Mucosa of rectum (tissue), 2 donors: ENCODE data around the gene JAKMIP1.

Experiments used
- H3K27ac ChIP-seq, 2 donors: one replicate each; pipeline ENCODE4 v1.7.0; 2013; ENCODE audit warnings: inconsistent platforms in 2 of 2, low read depth in 2 of 2, low read length in 2 of 2
- H3K27me3 ChIP-seq, 2 donors: one replicate each; pipeline ENCODE4 v1.7.0; 2013; ENCODE audit warnings: low read length in 2 of 2; ENCODE audit not compliant: control insufficient read depth in 2 of 2, insufficient read depth in 2 of 2
- H3K36me3 ChIP-seq, 2 donors: one replicate each; pipeline ENCODE4 v1.7.0; 2013; ENCODE audit warnings: low read length in 2 of 2; ENCODE audit not compliant: control insufficient read depth in 2 of 2, insufficient read depth in 2 of 2
- H3K4me1 ChIP-seq, 2 donors: one replicate each; pipeline ENCODE4 v1.7.0; 2013; ENCODE audit warnings: low read length in 2 of 2, mild to moderate bottlenecking in 1 of 2; ENCODE audit not compliant: control insufficient read depth in 2 of 2, insufficient read depth in 2 of 2
- H3K4me3 ChIP-seq, 2 donors: one replicate each; pipeline ENCODE4 v1.7.0; 2013; ENCODE audit warnings: low read length in 2 of 2
- H3K9ac ChIP-seq, 2 donors: one replicate each; pipeline ENCODE4 v1.7.0; 2013; ENCODE audit warnings: low read length in 2 of 2, low read depth in 1 of 2, mild to moderate bottlenecking in 1 of 2
- H3K9me3 ChIP-seq, 2 donors: one replicate each; pipeline ENCODE4 v1.7.0; 2013; ENCODE audit warnings: low read length in 2 of 2; ENCODE audit not compliant: control insufficient read depth in 2 of 2
- donor health status: healthy.
- donor health status: Normal muscosa, but diverticular disease.

Gene JAKMIP1

DNA sequence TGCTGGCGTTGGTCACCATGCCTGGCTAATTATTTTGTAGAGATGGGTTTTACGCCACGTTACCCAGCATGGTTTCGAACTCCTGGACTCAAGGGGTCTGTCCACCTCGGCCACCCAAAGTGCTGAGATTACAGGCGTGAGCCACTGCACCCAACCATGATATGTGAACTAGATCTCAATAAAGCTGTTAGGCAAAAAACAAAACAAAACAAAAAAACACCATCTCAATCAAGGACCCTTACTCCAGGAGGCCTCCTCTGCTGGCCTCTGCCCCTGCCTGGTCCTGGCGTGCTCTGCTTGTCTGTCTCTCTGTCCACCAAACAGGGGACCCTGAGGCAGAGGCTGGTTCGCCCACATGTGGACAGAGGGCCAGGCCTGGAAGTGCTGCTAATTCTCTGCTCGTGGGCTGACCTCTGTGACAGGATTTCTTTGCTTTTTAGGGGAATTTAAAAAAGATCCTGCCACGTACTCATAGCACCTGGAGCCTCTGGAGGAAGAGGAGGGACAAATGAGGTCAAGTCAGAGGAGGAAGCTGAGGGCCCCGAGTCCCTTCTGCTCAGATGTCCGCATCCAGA is 36.6 kb upstream of the JAKMIP1 start:
- Histone ChIP-seq H3K27me3 (peaks cover 0 to 2% of the 10 kb centered on the region in 2 donors), H3K27ac (no peak overlapping the region), H3K4me1 (no peaks in the 10 kb centered on the region), H3K36me3 (no peaks in the 10 kb centered on the region), H3K9me3 (no peaks in the 10 kb centered on the region), H3K9ac (no peak overlapping the region), H3K4me3 (no peak overlapping the region)

DNA sequence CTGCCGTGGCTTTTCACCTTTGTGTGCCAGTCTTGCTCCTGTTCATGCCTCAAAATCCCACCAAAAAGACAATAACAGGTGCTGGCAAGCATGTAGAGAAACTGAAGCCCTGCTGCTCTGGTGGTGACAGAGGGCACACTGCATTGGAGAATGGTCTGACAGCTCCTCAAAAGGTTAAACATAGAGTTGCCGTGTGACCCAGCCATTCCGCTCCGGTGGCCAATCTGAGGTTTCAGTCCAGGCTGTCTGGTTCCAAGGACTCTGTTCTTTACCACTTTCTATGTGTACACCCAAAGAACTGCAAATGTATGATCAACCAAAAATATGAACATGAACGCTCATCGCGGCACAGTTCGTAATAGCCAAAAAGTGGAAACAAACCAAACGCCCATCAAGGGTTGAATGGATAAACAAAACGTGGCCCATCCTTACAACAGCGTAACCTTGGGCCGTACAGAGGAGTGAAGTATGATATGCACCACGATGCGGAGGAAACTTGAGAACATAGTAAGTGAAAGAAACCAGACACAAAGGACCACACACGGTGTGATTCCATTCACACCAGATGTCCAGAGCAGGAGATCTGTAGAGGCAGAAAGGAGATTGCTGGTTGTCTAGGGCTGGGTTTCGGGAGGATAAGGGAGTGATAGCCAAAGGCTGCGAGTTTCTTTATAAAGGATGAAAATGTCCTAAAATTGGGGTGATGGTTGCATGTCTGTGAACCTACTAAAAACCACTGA is 35.7 kb upstream of the JAKMIP1 start:
- Histone ChIP-seq H3K36me3 (no peaks in the 10 kb centered on the region), H3K4me1 (no peaks in the 10 kb centered on the region), H3K27me3 (peaks cover 0 to under 1% of the 10 kb centered on the region in 2 donors), H3K9ac (no peak overlapping the region), H3K9me3 (no peaks in the 10 kb centered on the region), H3K27ac (no peak overlapping the region), H3K4me3 (no peak overlapping the region)

DNA sequence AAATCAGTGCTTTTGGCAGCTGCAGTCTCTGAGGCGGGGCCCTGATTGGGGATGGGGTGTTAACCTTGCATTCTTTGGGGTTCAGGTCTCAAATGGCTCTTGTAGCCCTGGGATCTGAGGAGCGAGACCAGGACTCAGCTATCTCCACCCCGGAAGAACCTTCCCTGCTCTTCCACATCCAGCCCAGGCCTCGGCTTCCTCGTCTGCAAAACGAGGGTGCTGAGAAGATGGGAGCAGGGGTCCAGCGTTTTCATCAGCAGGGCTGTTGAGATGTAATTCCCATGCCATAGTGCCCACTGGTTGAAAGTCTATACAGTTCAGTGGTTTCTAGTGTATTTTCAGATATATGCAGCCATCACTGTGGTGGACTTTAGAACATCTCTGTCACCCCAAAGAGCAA is 34.7 kb upstream of the JAKMIP1 start:
- Histone ChIP-seq H3K27ac (no peak overlapping the region), H3K9ac (no peak overlapping the region), H3K9me3 (no peaks in the 10 kb centered on the region), H3K4me3 (no peak overlapping the region), H3K36me3 (no peaks in the 10 kb centered on the region), H3K4me1 (no peaks in the 10 kb centered on the region), H3K27me3 (no peaks in the 10 kb centered on the region)

DNA sequence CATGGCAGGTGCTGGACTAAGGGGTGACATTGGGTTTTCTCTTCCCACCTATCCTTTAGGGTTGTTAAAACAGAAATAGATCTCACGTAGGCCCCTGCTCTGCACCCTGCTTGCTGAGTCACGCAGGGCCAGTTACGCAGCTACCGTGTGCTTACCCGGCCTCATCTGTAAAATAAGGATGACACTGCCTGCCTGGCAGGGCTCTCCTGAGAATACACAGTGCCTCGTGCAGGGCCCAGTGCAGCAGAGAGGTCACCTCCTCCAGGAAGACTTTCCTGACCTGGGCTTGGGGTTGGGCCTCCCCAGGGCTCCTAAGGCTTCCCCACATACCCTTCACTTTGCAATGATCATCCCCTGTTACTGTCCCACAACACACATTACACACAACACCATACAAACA is 33.6 kb upstream of the JAKMIP1 start:
- no peaks in the 10 kb centered on the region for H3K36me3 ChIP-seq
- H3K9me3 ChIP-seq = no peaks in the 10 kb centered on the region
- no peak overlapping the region for H3K4me3 ChIP-seq
- H3K27ac ChIP-seq = no peak overlapping the region
- H3K27me3 ChIP-seq = no peaks in the 10 kb centered on the region
- no peak overlapping the region for H3K9ac ChIP-seq
- no peaks in the 10 kb centered on the region for H3K4me1 ChIP-seq

DNA sequence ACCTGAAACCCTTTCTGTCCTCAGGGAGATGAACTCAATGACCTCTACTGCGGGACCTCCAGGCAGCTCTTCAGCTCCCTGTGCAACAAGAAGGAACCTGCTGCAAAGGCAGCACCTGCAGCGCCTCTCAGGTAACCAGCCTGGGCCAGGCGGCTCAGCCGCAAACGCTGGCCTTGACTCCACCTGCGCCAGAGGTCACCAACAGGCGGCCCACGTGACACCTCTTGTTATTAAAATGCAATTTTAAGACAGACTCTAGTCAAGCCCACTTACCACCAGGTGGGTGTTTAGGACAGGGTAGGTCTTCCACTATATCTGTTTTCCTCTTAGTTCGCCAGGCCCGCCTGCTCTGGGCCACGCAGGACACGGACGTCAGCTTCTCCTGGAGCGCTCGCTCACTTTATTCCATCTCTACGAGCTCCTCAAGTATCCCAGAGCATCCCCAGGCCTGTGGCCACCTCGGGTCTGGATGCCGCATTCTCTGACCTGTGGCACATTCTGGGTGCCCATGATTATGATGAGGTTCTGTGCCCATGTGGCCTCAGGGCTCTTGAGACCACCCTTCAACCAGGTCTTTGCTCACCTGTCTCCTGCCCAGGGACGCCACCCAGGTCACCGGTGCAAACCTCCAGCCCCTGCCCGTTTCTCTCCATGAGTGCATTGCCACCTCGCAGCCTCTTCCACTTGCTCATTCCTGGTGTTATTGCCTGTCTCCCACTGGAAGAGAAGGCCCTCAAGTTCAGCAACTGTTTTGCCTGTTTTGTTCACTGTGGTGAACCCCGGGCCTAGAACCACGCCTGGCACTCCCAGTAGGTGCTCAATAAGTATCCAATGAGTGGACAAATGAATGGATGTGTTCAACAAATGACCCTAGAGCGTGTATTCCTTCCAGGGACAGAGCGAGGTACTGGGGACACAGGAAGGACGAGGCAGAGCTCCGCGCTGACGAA is 32.8 kb upstream of the JAKMIP1 start:
- H3K4me3 ChIP-seq = no peak overlapping the region
- no peaks in the 10 kb centered on the region for H3K9me3 ChIP-seq
- no peaks in the 10 kb centered on the region for H3K27me3 ChIP-seq
- no peaks in the 10 kb centered on the region for H3K4me1 ChIP-seq
- no peak overlapping the region for H3K27ac ChIP-seq
- no peak overlapping the region for H3K9ac ChIP-seq
- H3K36me3 ChIP-seq = no peaks in the 10 kb centered on the region

DNA sequence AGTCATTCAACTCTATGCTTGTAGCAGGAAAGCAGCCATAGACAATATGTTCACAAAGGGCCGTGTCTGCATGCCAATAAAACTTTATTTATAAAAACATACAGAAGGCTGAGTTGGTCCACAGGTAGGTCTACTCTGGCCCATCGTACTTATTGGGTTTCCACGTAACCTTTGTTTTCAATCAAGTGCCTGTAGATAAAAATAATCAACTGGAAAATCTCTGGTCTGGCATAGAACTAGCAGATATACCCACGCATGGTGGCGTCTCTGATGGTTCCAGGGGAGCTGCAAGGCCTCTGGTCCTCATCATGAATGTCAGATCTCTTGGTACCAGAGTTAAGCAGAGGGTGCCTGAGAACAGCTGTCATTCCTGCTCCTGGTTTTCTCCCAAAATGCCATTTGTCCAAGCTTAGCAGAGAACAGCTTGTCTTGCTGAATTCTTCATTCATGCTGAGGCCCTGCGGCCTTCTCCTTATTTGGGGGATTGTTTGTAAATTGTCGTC is 31.4 kb upstream of the JAKMIP1 start:
- H3K9me3 ChIP-seq = no peaks in the 10 kb centered on the region
- H3K27me3 ChIP-seq = no peaks in the 10 kb centered on the region
- H3K9ac ChIP-seq = no peak overlapping the region
- no peak overlapping the region for H3K27ac ChIP-seq
- H3K36me3 ChIP-seq = no peaks in the 10 kb centered on the region
- no peak overlapping the region for H3K4me3 ChIP-seq
- no peaks in the 10 kb centered on the region for H3K4me1 ChIP-seq

DNA sequence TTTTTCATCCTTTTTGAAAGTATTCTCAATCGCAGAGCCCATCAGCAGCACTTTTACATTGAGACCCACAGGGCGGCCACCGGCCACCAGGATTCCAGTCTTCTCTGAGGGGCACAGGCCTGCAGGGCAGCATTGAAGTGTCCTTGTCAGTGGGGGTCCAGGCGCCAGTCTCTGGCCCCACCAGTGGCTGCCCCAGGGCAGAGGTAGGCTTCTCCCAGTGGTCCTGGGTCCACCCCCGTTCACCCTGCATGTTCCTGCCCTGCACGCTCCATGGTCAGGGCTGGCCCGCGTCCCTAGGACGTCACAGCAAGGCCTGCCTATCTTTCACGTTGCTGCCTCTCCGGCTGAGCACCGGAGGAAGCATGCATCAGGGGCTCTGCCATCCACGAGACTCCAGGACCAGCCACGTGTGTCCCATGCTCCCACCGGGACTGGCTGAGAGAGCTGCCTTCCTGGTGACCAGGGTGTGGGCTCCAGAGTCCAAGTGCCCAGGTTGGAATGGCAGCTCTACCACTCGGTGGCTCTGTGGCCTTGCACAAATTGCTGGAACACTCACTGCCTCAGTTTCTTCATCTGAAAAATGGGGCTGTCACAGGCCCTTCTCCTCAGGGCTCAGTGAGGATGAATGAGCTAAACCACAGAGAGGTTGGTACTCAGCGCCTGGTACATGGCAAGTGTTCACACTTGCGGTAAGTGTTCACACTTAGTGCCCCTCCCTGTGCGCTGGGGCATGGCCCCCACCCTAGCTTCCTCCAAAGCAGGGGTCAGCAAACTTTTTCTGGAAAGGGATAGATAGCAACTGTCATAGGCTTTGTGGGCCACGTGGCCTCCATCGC is 30.7 kb upstream of the JAKMIP1 start:
- H3K27ac ChIP-seq = no peak overlapping the region
- no peaks in the 10 kb centered on the region for H3K27me3 ChIP-seq
- no peaks in the 10 kb centered on the region for H3K9me3 ChIP-seq
- no peak overlapping the region for H3K4me3 ChIP-seq
- H3K9ac ChIP-seq = no peak overlapping the region
- no peaks in the 10 kb centered on the region for H3K4me1 ChIP-seq
- no peaks in the 10 kb centered on the region for H3K36me3 ChIP-seq

DNA sequence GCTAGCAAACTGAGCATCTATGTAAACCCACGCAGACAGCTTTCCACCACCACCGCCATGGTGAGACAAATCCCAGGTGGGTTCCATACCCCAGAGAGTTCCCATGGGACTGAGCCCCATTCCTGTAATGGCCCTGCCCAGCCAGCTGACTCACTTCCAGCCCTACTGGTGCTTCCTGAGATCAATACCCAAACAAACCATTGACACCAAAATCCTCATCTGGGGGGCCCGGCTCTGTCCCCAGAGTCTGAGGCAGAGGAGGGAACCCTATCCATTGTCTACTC is 30.1 kb upstream of the JAKMIP1 start:
- H3K9me3 ChIP-seq = no peaks in the 10 kb centered on the region

DNA sequence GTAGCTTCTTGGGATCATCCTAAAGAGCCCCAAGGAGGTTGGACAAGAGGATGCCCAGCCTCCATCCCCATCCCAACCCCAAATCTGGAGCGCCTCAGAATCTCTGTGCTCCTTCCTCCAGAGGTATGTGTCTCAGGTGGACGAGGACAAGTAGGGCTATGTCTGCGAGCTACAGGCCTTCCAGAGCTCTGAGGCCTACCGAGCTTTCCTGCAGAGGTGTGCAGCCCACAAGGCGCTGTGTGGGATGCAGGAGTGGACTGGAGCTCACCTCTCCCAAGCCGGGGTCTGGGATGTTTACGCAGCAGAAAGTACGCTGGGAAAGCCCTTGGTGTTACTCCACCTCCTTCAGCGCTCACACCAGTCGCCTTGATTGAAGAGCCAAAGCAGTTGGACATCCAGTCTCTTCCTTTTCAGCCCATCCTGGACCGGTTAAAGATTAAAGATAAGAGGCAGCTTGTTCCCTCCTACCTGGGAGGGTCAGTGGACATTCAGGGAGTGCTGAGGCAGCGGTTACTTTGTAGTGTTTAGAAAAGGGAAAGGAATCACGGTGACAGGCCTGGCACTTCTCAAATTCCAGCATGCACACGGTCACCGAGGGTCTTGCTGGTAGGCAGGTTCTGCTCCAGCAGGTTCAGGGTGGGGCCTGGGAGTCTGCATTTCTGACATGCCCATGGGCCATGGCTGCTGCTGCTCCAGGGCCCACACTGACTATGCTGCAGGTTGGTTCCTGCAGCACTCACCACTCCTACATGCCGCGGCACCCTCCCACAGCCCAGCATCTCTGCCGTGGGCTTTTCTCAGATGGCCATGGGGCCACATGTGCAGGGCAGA is 29.5 kb upstream of the JAKMIP1 start:
- Histone ChIP-seq H3K27ac (no peak overlapping the region), H3K36me3 (no peaks in the 10 kb centered on the region), H3K9me3 (no peaks in the 10 kb centered on the region), H3K9ac (no peak overlapping the region), H3K27me3 (no peaks in the 10 kb centered on the region), H3K4me1 (no peaks in the 10 kb centered on the region), H3K4me3 (no peak overlapping the region)

More for the DNA sequence above, 30.1 kb upstream of the JAKMIP1 start:
- Histone ChIP-seq H3K9ac (no peak overlapping the region), H3K27me3 (no peaks in the 10 kb centered on the region), H3K4me1 (no peaks in the 10 kb centered on the region), H3K36me3 (no peaks in the 10 kb centered on the region), H3K4me3 (no peak overlapping the region), H3K27ac (no peak overlapping the region)
